H1 (cell line): ENCODE results near the gene AP3M1. TPM values are rescaled to one million over a fixed set of nuclear protein-coding genes. Genes with fewer than 3 reads are reported as not detected.

Experiments used
- GTF2F1 ChIP-seq: IDR thresholded peaks from 2 replicates; pipeline ENCODE4 v1.6.1; 2012; ENCODE audit warnings: low read depth, low read length, improper control_type of control experiment, borderline replicate concordance
- RAD21 ChIP-seq, 2 experiments: IDR thresholded peaks in 1 of 2; conservative IDR thresholded peaks in 1 of 2; 2 replicates each; pipeline ENCODE4 v1.6.1; 2011; ENCODE audit warnings: low read depth in 2 of 2, low read length in 2 of 2, improper control_type of control experiment in 1 of 2, inconsistent platforms in 1 of 2, mild to moderate bottlenecking in 1 of 2, moderate library complexity in 1 of 2
- TEAD4 ChIP-seq: IDR thresholded peaks from 2 replicates; pipeline ENCODE4 v1.6.1; 2012; ENCODE audit warnings: low read depth, low read length, inconsistent platforms, mixed read lengths
- polyA plus RNA-seq, 7 experiments: library from polyadenylated mRNA; depleted of rRNA in 3 of 7; stranded (reverse) in 5 of 7; unstranded in 2 of 7; fragments of >200 nt in 5 of 7; fragments of 200-250 nt in 2 of 7; gene quantifications; 1 replicate in 5 of 7; 2 replicates in 1 of 7; 4 replicates in 1 of 7; pipeline versions ENCODE4 v1.2.1 to v1.2.3, GENCODE V29; 2011 to 2013; ENCODE audit warnings: missing spikeins in 2 of 7, mixed read lengths in 2 of 7
- total RNA-seq: library from RNA; stranded (reverse); fragmentation: NEBNext Ultra II Directional; extraction: Animal tissue kit (Norgen Biotek cat#: 25700); gene quantifications from 2 replicates; pipeline ENCODE4 v1.2.1, GENCODE V29; 2021
- TF ChIP-seq, protein P1 (sequence below): fragments of 300-600 bp; sonication (generic); IDR thresholded peaks from 2 replicates; pipeline ENCODE4 v1.7.1; 2012; ENCODE audit warnings: low read length, moderate library complexity, mild to moderate bottlenecking, inconsistent platforms; ENCODE audit not compliant: insufficient replicate concordance

AP3M1 gene
- total and polyA plus RNA-seq, 2 of the 8 experiments (the other 6 are each of a cell fraction or from before 2014, with no cell fraction given), result 23.9 to 38.9 TPM

DNA sequence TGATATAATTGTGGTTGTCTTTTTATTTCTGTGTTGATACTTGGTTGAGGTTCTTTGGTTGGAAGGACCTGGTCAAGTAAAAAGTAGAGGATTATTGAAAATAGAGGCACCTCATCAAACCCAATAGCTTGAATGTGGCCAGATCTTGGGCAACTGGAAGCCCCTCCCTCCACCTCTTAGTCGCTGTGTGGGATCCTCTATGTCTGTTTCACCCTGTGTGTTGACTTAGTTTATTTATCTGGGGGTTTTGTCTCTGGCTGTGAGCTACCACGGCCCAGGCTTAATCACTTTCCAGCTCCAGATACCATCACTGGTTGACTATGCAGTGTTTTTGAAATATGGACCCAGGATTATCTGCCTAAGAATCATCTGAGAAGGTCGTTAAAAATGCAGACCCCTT is 58.3 kb downstream of the AP3M1 start (continued):
- TF ChIP-seq, protein P1, sequence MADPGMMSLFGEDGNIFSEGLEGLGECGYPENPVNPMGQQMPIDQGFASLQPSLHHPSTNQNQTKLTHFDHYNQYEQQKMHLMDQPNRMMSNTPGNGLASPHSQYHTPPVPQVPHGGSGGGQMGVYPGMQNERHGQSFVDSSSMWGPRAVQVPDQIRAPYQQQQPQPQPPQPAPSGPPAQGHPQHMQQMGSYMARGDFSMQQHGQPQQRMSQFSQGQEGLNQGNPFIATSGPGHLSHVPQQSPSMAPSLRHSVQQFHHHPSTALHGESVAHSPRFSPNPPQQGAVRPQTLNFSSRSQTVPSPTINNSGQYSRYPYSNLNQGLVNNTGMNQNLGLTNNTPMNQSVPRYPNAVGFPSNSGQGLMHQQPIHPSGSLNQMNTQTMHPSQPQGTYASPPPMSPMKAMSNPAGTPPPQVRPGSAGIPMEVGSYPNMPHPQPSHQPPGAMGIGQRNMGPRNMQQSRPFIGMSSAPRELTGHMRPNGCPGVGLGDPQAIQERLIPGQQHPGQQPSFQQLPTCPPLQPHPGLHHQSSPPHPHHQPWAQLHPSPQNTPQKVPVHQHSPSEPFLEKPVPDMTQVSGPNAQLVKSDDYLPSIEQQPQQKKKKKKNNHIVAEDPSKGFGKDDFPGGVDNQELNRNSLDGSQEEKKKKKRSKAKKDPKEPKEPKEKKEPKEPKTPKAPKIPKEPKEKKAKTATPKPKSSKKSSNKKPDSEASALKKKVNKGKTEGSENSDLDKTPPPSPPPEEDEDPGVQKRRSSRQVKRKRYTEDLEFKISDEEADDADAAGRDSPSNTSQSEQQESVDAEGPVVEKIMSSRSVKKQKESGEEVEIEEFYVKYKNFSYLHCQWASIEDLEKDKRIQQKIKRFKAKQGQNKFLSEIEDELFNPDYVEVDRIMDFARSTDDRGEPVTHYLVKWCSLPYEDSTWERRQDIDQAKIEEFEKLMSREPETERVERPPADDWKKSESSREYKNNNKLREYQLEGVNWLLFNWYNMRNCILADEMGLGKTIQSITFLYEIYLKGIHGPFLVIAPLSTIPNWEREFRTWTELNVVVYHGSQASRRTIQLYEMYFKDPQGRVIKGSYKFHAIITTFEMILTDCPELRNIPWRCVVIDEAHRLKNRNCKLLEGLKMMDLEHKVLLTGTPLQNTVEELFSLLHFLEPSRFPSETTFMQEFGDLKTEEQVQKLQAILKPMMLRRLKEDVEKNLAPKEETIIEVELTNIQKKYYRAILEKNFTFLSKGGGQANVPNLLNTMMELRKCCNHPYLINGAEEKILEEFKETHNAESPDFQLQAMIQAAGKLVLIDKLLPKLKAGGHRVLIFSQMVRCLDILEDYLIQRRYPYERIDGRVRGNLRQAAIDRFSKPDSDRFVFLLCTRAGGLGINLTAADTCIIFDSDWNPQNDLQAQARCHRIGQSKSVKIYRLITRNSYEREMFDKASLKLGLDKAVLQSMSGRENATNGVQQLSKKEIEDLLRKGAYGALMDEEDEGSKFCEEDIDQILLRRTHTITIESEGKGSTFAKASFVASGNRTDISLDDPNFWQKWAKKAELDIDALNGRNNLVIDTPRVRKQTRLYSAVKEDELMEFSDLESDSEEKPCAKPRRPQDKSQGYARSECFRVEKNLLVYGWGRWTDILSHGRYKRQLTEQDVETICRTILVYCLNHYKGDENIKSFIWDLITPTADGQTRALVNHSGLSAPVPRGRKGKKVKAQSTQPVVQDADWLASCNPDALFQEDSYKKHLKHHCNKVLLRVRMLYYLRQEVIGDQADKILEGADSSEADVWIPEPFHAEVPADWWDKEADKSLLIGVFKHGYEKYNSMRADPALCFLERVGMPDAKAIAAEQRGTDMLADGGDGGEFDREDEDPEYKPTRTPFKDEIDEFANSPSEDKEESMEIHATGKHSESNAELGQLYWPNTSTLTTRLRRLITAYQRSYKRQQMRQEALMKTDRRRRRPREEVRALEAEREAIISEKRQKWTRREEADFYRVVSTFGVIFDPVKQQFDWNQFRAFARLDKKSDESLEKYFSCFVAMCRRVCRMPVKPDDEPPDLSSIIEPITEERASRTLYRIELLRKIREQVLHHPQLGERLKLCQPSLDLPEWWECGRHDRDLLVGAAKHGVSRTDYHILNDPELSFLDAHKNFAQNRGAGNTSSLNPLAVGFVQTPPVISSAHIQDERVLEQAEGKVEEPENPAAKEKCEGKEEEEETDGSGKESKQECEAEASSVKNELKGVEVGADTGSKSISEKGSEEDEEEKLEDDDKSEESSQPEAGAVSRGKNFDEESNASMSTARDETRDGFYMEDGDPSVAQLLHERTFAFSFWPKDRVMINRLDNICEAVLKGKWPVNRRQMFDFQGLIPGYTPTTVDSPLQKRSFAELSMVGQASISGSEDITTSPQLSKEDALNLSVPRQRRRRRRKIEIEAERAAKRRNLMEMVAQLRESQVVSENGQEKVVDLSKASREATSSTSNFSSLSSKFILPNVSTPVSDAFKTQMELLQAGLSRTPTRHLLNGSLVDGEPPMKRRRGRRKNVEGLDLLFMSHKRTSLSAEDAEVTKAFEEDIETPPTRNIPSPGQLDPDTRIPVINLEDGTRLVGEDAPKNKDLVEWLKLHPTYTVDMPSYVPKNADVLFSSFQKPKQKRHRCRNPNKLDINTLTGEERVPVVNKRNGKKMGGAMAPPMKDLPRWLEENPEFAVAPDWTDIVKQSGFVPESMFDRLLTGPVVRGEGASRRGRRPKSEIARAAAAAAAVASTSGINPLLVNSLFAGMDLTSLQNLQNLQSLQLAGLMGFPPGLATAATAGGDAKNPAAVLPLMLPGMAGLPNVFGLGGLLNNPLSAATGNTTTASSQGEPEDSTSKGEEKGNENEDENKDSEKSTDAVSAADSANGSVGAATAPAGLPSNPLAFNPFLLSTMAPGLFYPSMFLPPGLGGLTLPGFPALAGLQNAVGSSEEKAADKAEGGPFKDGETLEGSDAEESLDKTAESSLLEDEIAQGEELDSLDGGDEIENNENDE, result no peak
- TF ChIP-seq GTF2F1 (no peak), RAD21 (IDR thresholded peaks at IDR 0.05 in 1 of 2, conservative IDR thresholded peaks at IDR 0.05 in 1 of 2; ENCODE audit: low read depth in 2 of 2, low read length in 2 of 2) (no peak), TEAD4 (no peak)
